ENCODE results near the gene CNOT6L. TPM values are rescaled to one million over a fixed set of nuclear protein-coding genes. Genes with fewer than 3 reads are reported as not detected.

CNOT6L gene
- total RNA-seq, 1 experiment from 2014 or later: 14.5 TPM

- H3K36me3 Mint-ChIP-seq (ENCODE audit: insufficient read depth in 1 of 3, low read depth in 3 of 3): peaks cover 3 to 11% (median 4%) of the 10 kb centered on the region in 3 experiments; a peak in 5 of 7 replicates
- H3T11ph ChIP-seq (ENCODE audit: low read length): no peak overlapping the region
- no CpG with 5 or more reads among the region's 2 CpGs for WGBS (ENCODE audit: extremely low coverage, insufficient read length, low lambda C conversion rate)
Observed at GRCh38 chr4:77751764-77752163, 67.4 kb downstream of the CNOT6L start.

More at GRCh38 chr4:77751764-77752163, 67.4 kb downstream of the CNOT6L start:
- Histone ChIP-seq H4K8ac (replicated peaks; ENCODE audit: insufficient read length, low read depth, low read length) (no peak overlapping the region), H3K4ac (ENCODE audit: low read depth, low read length) (no peak overlapping the region), H3K14ac (ENCODE audit: insufficient read depth, low read length) (no peak overlapping the region), H4K91ac (ENCODE audit: insufficient read length, low read depth, low read length) (no peak overlapping the region), H3K79me2 (ENCODE audit: insufficient read depth, low read length) (no peaks in the 10 kb centered on the region), H2BK12ac (ENCODE audit: insufficient read length, low read depth, low read length) (no peak overlapping the region), H2AFZ (ENCODE audit: low read length) (no peak overlapping the region), H3K9ac (ENCODE audit: extremely low read depth, insufficient read length, low read length) (no peak overlapping the region), H2BK120ac (ENCODE audit: low read depth, low read length, poor library complexity, severe bottlenecking) (no peak overlapping the region), H2BK20ac (ENCODE audit: low read depth, low read length, poor library complexity, severe bottlenecking) (no peak overlapping the region), H3K23ac (ENCODE audit: insufficient read length, low read depth, low read length) (no peak overlapping the region), H2BK15ac (ENCODE audit: low read depth, low read length) (no peak overlapping the region), H3K27ac (ENCODE audit: insufficient read length, low read depth, low read length) (no peak overlapping the region), H3K23me2 (ENCODE audit: insufficient read length, low read depth, low read length, poor library complexity, severe bottlenecking) (no peaks in the 10 kb centered on the region), H4K5ac (ENCODE audit: insufficient read length, low read depth, low read length) (no peak overlapping the region), H2BK5ac (ENCODE audit: insufficient read length, low read length) (no peak overlapping the region), H2AK5ac (ENCODE audit: insufficient read length, low read length) (no peak overlapping the region), H3K27me3 (ENCODE audit: insufficient read depth, low read length) (no peaks in the 10 kb centered on the region), H3K9me3 (ENCODE audit: control insufficient read depth, low read depth, low read length) (no peaks in the 10 kb centered on the region), H3K56ac (ENCODE audit: insufficient read length, low read depth, low read length) (no peak overlapping the region), H3K79me1 (ENCODE audit: insufficient read depth, low read depth, low read length, poor library complexity, severe bottlenecking) (no peaks in the 10 kb centered on the region), H3K4me1 (ENCODE audit: insufficient read depth, low read length) (no peaks in the 10 kb centered on the region), H3K18ac (ENCODE audit: insufficient read length, low read depth, low read length) (no peak overlapping the region), H4K20me1 (ENCODE audit: control insufficient read depth, insufficient read depth, insufficient read length) (no peaks in the 10 kb centered on the region), H3K4me2 (ENCODE audit: insufficient read depth, insufficient read length, low read length) (no peak overlapping the region)
- Mint-ChIP-seq H3K9me3 (peaks cover 0 to 2% of the 10 kb centered on the region in 2 experiments; a peak in 1 of 5 replicates), H3K4me3 (no peak overlapping the region), H3K27ac (no peak overlapping the region), H3K27me3 (ENCODE audit: low read depth) (no peaks in the 10 kb centered on the region), H3K4me1 (no peaks in the 10 kb centered on the region)
- DNase-seq: no peak
- no peak for TF ChIP-seq CTCF (conservative IDR thresholded peaks at IDR 0.05)

Measured in H9 (cell line).